OCI-LY7 (cell line): ENCODE data around the gene PGLYRP2. TPM values are rescaled to one million over a fixed set of nuclear protein-coding genes. Genes with fewer than 3 reads are reported as not detected.

ENCODE experiments used
- BruUV-seq: library from RNA; stranded (reverse); fragments of 400-500 nt; replicated peaks from 2 replicates; lab custom pipeline; 2021; lab: Mats Ljungman, UMichigan
- CTCF ChIA-PET: fragments of 300-600 bp; sonication (Branson Sonifier 250); formaldehyde crosslinking; loops from one replicate; lab custom pipeline; 2022; ENCODE audit warnings: antibody characterized with exemption; ENCODE audit not compliant: unreplicated experiment; lab: Charles Lee
- POLR2A ChIA-PET: fragments of 300-600 bp; sonication (Branson Sonifier 250); formaldehyde crosslinking; loops from one replicate; lab custom pipeline; 2022; ENCODE audit warnings: antibody characterized with exemption; lab: Charles Lee
- DNase-seq: peaks from one replicate; pipeline ENCODE4 v3.0.0-alpha.2; 2015; ENCODE audit warnings: low spot score
- H2AFZ ChIP-seq: fragments of 200-600 bp; sonication (generic), shearing (Covaris generic); 2 replicates; pipeline ENCODE4 v1.6.1; 2014; ENCODE audit warnings: mild to moderate bottlenecking, antibody characterized with exemption, low read length, moderate library complexity
- H3K27ac ChIP-seq: fragments of 200-600 bp; sonication (generic); 2 replicates; pipeline ENCODE4 v1.5.1; 2014; ENCODE audit warnings: mixed run types, low read depth, mild to moderate bottlenecking, moderate library complexity, low read length, inconsistent platforms; ENCODE audit not compliant: poor library complexity, severe bottlenecking
- H3K36me3 ChIP-seq: fragments of 200-600 bp; sonication (generic); 2 replicates; pipeline ENCODE4 v1.6.1; 2014; ENCODE audit warnings: mild to moderate bottlenecking, antibody characterized with exemption, low read length, moderate library complexity, mixed read lengths; ENCODE audit not compliant: insufficient read depth
- H3K4me1 ChIP-seq: fragments of 200-600 bp; sonication (generic); 2 replicates; pipeline ENCODE4 v1.5.1; 2014; ENCODE audit warnings: mild to moderate bottlenecking, low read length; ENCODE audit not compliant: insufficient read depth, poor library complexity, severe bottlenecking
- H3K4me2 ChIP-seq: fragments of 200-600 bp; sonication (generic); 2 replicates; pipeline ENCODE4 v1.6.1; 2014; ENCODE audit warnings: mild to moderate bottlenecking, low read length
- H3K4me3 ChIP-seq: fragments of 200-600 bp; sonication (generic); 2 replicates; pipeline ENCODE4 v1.5.1; 2014; ENCODE audit warnings: mild to moderate bottlenecking, low read depth, low read length; ENCODE audit not compliant: poor library complexity, severe bottlenecking
- H3K79me2 ChIP-seq: fragments of 200-600 bp; sonication (generic); 2 replicates; pipeline ENCODE4 v1.6.1; 2016; ENCODE audit warnings: low read depth, mild to moderate bottlenecking, low read length, moderate library complexity, mixed read lengths; ENCODE audit not compliant: insufficient read depth
- H3K9me2 ChIP-seq: fragments of 200-600 bp; sonication (generic); 2 replicates; pipeline ENCODE4 v1.6.1; 2016; ENCODE audit warnings: mild to moderate bottlenecking, low read length, mixed read lengths; ENCODE audit not compliant: insufficient read depth
- H3K9me3 ChIP-seq: fragments of 200-600 bp; sonication (generic); 2 replicates; pipeline ENCODE4 v1.6.1; 2014; ENCODE audit warnings: mild to moderate bottlenecking, mixed run types, low read length, mixed read lengths
- H4K20me1 ChIP-seq: fragments of 200-600 bp; sonication (generic); 2 replicates; pipeline ENCODE4 v1.6.1; 2014; ENCODE audit warnings: mild to moderate bottlenecking, antibody characterized with exemption, low read length, moderate library complexity, mixed read lengths; ENCODE audit not compliant: insufficient read depth
- EZH2phosphoT487 ChIP-seq: fragments of 200-600 bp; sonication (generic); IDR thresholded peaks from 2 replicates; pipeline ENCODE4 v1.6.1; 2018; ENCODE audit warnings: low read depth, borderline replicate concordance, mild to moderate bottlenecking, mixed run types, antibody characterized with exemption, low read length, moderate library complexity, mixed read lengths
- intact Hi-C: fragments of 100-400 bp; cut with micrococcal nuclease; formaldehyde crosslinking; loops from one replicate; pipeline ENCODE4 v1.10.0; 2022; ENCODE audit not compliant: unreplicated experiment
- total RNA-seq, 2 experiments: library from RNA; depleted of rRNA in 1 of 2; stranded (reverse); fragments of >200 nt in 1 of 2; shearing (Covaris generic) in 1 of 2; gene quantifications; 2 replicates each; pipeline ENCODE4 v1.2.3, GENCODE V29; 2014 to 2022
- TF ChIP-seq, protein P1 (sequence below): fragments of 200-600 bp; sonication (generic); conservative IDR thresholded peaks from 2 replicates; pipeline ENCODE4 v1.5.1; 2014; ENCODE audit warnings: mild to moderate bottlenecking, antibody characterized with exemption, low read length, moderate library complexity, mixed read lengths

PGLYRP2 gene
- total RNA-seq, 2 experiments from 2014 or later, result not detected

DNA sequence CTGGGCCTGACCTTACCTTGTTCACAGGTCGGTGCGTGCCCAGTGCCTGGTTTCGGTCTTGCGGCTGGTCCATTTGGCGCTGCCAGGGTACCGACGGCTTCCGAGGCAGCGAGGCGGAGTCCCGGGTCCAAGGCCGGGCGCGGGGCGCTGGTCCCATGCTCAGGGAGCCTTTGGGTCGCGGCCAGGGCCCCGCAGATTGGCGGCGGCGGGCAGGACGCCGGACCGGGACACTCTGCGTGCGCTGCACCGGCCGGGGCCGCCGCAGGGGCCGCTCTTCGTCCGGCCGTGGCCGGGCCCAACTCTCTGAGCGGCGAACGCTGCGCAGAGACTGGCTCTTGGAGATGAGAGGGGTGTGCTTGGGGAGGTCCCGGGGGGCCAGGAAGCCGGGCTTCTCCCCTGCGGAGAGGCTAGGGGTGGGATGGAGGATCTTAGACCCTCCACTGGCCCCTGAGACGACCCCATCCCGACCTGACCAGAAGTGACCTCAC, 26.2 kb downstream of the PGLYRP2 start:
- Histone ChIP-seq H3K4me1 (peaks cover 9% of the 10 kb centered on the region), H2AFZ (no peak overlapping the region), H4K20me1 (no peaks in the 10 kb centered on the region), H3K79me2 (no peaks in the 10 kb centered on the region), H3K4me3 (no peak overlapping the region), H3K9me3 (no peaks in the 10 kb centered on the region), H3K4me2 (no peak overlapping the region), H3K9me2 (no peaks in the 10 kb centered on the region), H3K36me3 (peaks cover 56% of the 10 kb centered on the region), H3K27ac (no peak overlapping the region)
- no TSS peak for BruUV-seq
- CTCF ChIA-PET, result no interaction called here
- POLR2A ChIA-PET, result interaction anchor here (1.7 kb wide), 1 partner anchor 10 kb away, joined by 3 read pairs; no protein-coding TSS in a partner anchor
- no peak for DNase-seq
- TF ChIP-seq, protein P1, sequence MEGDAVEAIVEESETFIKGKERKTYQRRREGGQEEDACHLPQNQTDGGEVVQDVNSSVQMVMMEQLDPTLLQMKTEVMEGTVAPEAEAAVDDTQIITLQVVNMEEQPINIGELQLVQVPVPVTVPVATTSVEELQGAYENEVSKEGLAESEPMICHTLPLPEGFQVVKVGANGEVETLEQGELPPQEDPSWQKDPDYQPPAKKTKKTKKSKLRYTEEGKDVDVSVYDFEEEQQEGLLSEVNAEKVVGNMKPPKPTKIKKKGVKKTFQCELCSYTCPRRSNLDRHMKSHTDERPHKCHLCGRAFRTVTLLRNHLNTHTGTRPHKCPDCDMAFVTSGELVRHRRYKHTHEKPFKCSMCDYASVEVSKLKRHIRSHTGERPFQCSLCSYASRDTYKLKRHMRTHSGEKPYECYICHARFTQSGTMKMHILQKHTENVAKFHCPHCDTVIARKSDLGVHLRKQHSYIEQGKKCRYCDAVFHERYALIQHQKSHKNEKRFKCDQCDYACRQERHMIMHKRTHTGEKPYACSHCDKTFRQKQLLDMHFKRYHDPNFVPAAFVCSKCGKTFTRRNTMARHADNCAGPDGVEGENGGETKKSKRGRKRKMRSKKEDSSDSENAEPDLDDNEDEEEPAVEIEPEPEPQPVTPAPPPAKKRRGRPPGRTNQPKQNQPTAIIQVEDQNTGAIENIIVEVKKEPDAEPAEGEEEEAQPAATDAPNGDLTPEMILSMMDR, result no peak
- no peak for TF ChIP-seq EZH2phosphoT487
- intact Hi-C loops, result no loop called here

DNA sequence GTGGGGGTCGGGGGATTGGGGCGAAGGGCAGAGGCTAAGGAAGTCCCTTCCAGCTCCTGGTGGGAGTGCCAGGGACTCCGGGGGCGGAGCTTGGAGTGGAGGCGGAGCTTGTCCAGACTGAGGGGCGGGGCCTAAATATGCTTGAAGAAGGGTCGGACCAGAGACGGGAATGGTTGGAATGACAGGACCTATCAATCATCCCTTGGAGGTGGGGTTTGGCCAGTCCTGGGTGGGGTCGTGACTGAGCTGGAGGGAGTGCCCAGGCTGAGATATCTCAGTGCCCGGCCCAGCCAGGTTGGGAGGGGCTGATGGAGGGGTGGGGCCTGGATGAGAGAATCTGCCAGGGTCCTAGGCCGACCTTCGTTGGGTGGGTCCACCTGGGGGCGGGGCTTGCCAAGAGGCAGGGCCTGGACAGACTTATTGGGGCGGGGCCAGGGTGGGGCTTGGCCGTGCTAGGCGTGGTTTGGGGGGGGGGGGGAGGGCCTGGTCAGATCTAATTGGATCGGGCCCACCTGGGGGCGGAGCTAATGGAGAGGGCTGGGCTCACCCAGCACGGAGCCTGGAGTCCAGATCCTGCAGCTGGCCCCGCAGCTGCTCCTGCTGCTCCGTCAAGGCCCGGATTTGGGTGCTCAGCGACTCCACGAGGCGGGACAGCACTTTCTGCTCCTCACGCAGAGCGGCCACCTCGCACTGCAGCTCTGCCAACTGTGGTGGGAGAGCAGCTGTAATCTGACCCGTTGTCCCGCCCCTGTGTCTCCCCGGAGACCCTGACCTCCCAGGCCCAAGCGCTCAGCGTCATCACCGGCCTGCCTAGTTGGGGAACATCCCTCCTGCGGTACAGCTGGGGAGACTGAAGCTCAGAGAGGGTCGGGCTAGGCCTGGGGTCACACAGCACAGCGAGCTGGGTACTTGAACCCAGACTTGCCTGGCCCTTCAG, 26.9 kb downstream of the PGLYRP2 start:
- Histone ChIP-seq H2AFZ (no peak overlapping the region), H3K36me3 (peaks cover 50% of the 10 kb centered on the region), H3K4me1 (peaks cover 9% of the 10 kb centered on the region), H3K79me2 (no peaks in the 10 kb centered on the region), H3K4me3 (no peak overlapping the region), H3K4me2 (no peak overlapping the region), H3K9me3 (no peaks in the 10 kb centered on the region), H3K9me2 (no peaks in the 10 kb centered on the region), H3K27ac (no peak overlapping the region), H4K20me1 (no peaks in the 10 kb centered on the region)
- POLR2A ChIA-PET, result interaction anchor here (1.6 to 1.7 kb wide), 2 partner anchors 11 to 33 kb away, joined by 3 to 4 read pairs; no protein-coding TSS in a partner anchor
- DNase-seq, result peak; percentile 74
- intact Hi-C loops, result no loop called here
- CTCF ChIA-PET, result no interaction called here
- TF ChIP-seq EZH2phosphoT487, result no peak
- TF ChIP-seq, protein P1, result no peak
- BruUV-seq, result no TSS peak

DNA sequence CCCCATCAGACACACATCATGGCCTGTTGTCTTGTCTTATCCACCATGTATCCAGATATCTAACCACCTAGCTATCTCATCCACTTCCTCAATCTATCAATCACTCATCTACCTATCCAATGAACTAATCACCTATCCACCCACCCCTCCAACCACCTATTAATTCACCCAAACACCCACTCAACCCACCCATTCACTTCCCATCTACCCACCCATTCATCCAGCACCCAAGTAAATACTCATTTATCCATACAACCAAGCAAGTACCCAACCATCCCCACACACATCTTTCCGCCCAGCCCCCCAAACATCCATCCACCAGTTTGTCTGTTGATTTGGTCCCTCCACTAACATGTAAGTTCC, 28.8 kb downstream of the PGLYRP2 start:
- ChIA-PET CTCF (no interaction called here), POLR2A (no interaction called here)
- DNase-seq, result no peak
- TF ChIP-seq, protein P1, result no peak
- TF ChIP-seq EZH2phosphoT487, result no peak
- Histone ChIP-seq H3K9me3 (no peaks in the 10 kb centered on the region), H3K79me2 (no peaks in the 10 kb centered on the region), H3K4me3 (no peak overlapping the region), H2AFZ (no peak overlapping the region), H3K36me3 (peaks cover 34% of the 10 kb centered on the region), H3K4me2 (no peak overlapping the region), H3K9me2 (no peaks in the 10 kb centered on the region), H4K20me1 (no peaks in the 10 kb centered on the region), H3K4me1 (peaks cover 9% of the 10 kb centered on the region), H3K27ac (no peak overlapping the region)
- BruUV-seq, result no TSS peak
- intact Hi-C loops, result no loop called here
